K562 (cell line): Measurements from ENCODE around the gene P2RY14. TPM values are rescaled to one million over a fixed set of nuclear protein-coding genes. Genes with fewer than 3 reads are reported as not detected.

ENCODE experiments used
- ATAC-seq: fragments of 200-7000 bp; cut with Tn5 transposase; 3 replicates; pipeline ENCODE4 v1.9.1; 2020; ENCODE audit warnings: moderate library complexity
- BruUV-seq: library from RNA; stranded (reverse); fragments of 400-500 nt; replicated peaks from 2 replicates; lab custom pipeline; 2021; lab: Mats Ljungman, UMichigan
- CTCF ChIA-PET: fragments of 300-600 bp; formaldehyde crosslinking; extraction: SDS; loops from one replicate; lab custom pipeline; 2021; ENCODE audit warnings: low intra/inter-chr PET ratio; lab: Yijun Ruan, JAX
- POLR2A ChIA-PET: fragments of 300-600, 350-650 bp; sonication (Branson Sonifier 250); formaldehyde crosslinking; extraction: SDS; loops from one replicate; lab custom pipeline; 2021; ENCODE audit warnings: antibody characterized with exemption, inconsistent platforms; lab: Yijun Ruan, JAX
- DNase-seq, 4 experiments: peaks; one replicate each; pipeline versions ENCODE4 v3.0.0 to v3.0.0-alpha.2; 2011 to 2018; ENCODE audit warnings: low spot score in 3 of 4, mixed read lengths in 3 of 4; ENCODE audit errors: extremely low read depth in 1 of 4
- FAIRE-seq: peaks from 2 replicates; lab custom pipeline; 2011; peaks lifted over from hg19 to GRCh38; lab: Jason Lieb, UNC
- H2AFZ ChIP-seq: 2 replicates; pipeline ENCODE4 v1.6.0; 2011; ENCODE audit warnings: low read depth, low read length, control low read depth, inconsistent platforms
- H3K27ac ChIP-seq: fragments of 200-600 bp; 3 replicates; pipeline ENCODE4 v1.8.0; 2011; ENCODE audit warnings: low read depth, mild to moderate bottlenecking, control low read depth, inconsistent platforms, low read length, moderate library complexity, mixed read lengths; ENCODE audit errors: extremely low read depth
- H3K27me3 ChIP-seq, 2 experiments: fragments of 300-600 bp in 1 of 2; 2 replicates in 1 of 2; 3 replicates in 1 of 2; pipeline versions ENCODE4 v1.6.0 to v1.8.0; 2011; ENCODE audit warnings: inconsistent platforms in 2 of 2, low read length in 2 of 2, mild to moderate bottlenecking in 1 of 2, mixed read lengths in 1 of 2, moderate library complexity in 1 of 2; ENCODE audit not compliant: control insufficient read depth in 2 of 2, insufficient read depth in 2 of 2
- H3K36me3 ChIP-seq: fragments of 300-600 bp; 3 replicates; pipeline ENCODE4 v1.8.0; 2011; ENCODE audit warnings: mild to moderate bottlenecking, low read length, inconsistent platforms; ENCODE audit not compliant: control insufficient read depth, insufficient read depth
- H3K4me1 ChIP-seq, 2 experiments: fragments of 200-600 bp in 1 of 2; replicated peaks in 1 of 2; 2 replicates in 1 of 2; 3 replicates in 1 of 2; pipeline versions ENCODE4 v1.5.1 to v1.8.0; 2011; ENCODE audit warnings: inconsistent platforms in 2 of 2, low read length in 2 of 2, mild to moderate bottlenecking in 1 of 2, mixed read lengths in 1 of 2, moderate library complexity in 1 of 2; ENCODE audit not compliant: control insufficient read depth in 2 of 2, insufficient read depth in 2 of 2
- H3K4me2 ChIP-seq: 2 replicates; pipeline ENCODE4 v1.6.1; 2011; ENCODE audit warnings: low read length, control low read depth, inconsistent platforms, mixed read lengths; ENCODE audit not compliant: insufficient read depth
- H3K4me3 ChIP-seq: fragments of 200-600 bp; sonication (generic), shearing (Covaris generic); 2 replicates; pipeline ENCODE4 v1.5.1; 2016; ENCODE audit warnings: control low read depth, inconsistent platforms
- H3K79me2 ChIP-seq: fragments of 200-600 bp; 3 replicates; pipeline ENCODE4 v1.8.0; 2011; ENCODE audit warnings: low read length, inconsistent platforms; ENCODE audit not compliant: control insufficient read depth, insufficient read depth
- H3K9ac ChIP-seq, 2 experiments: 2 replicates each; pipeline versions ENCODE4 v1.6.0 to v1.6.1; 2011; ENCODE audit warnings: low read depth in 2 of 2, low read length in 2 of 2, control low read depth in 1 of 2, inconsistent platforms in 1 of 2, mild to moderate bottlenecking in 1 of 2, mixed read lengths in 1 of 2; ENCODE audit not compliant: insufficient read depth in 1 of 2
- H3K9me1 ChIP-seq: one replicate; pipeline ENCODE4 v1.6.0; 2011; ENCODE audit warnings: inconsistent platforms, mild to moderate bottlenecking, low read length, moderate library complexity; ENCODE audit not compliant: control insufficient read depth, insufficient read depth
- H3K9me3 ChIP-seq: replicated peaks from 2 replicates; pipeline ENCODE4 v1.5.1; 2011; ENCODE audit warnings: low read depth, low read length, inconsistent platforms; ENCODE audit not compliant: control insufficient read depth, insufficient read depth
- H4K20me1 ChIP-seq: replicated peaks from 2 replicates; pipeline ENCODE4 v1.6.1; 2011; ENCODE audit warnings: low read length, inconsistent platforms, mixed read lengths; ENCODE audit not compliant: control insufficient read depth, insufficient read depth
- CHD4 ChIP-seq: fragments of 200-600 bp; sonication (generic); IDR thresholded peaks from 3 replicates; pipeline ENCODE4 v1.6.1; 2012; ENCODE audit warnings: low read depth, mild to moderate bottlenecking, mixed read lengths, low read length, inconsistent platforms; ENCODE audit not compliant: insufficient read depth, insufficient replicate concordance, poor library complexity, severe bottlenecking
- ETV6 ChIP-seq, 3 experiments: fragments of 150-350 bp in 1 of 3; sonication (generic) in 1 of 3; formaldehyde crosslinking in 1 of 3; IDR thresholded peaks; 2 replicates each; pipeline versions ENCODE4 v1.6.1 to v1.8.0; 2014 to 2022; ENCODE audit warnings: borderline replicate concordance in 2 of 3, low read depth in 2 of 3, antibody characterized with exemption in 1 of 3, low read length in 1 of 3, mild to moderate bottlenecking in 1 of 3, missing genetic modification reagents in 1 of 3
- ILK ChIP-seq: fragments of 450-650 bp; IDR thresholded peaks from 2 replicates; pipeline ENCODE4 v1.6.1; 2016; ENCODE audit warnings: missing genetic modification characterization, low read depth, mild to moderate bottlenecking, missing compliant biosample characterization, moderate library complexity, borderline replicate concordance
- MYNN ChIP-seq, 2 experiments: sonication (generic); formaldehyde crosslinking in 1 of 2; IDR thresholded peaks; 2 replicates each; pipeline versions ENCODE4 v1.5.0 to v1.6.1; 2016 to 2020; ENCODE audit warnings: antibody characterized with exemption in 1 of 2, missing genetic modification reagents in 1 of 2
- NCOA1 ChIP-seq: fragments of 450-650 bp; IDR thresholded peaks from 2 replicates; pipeline ENCODE4 v1.6.1; 2016; ENCODE audit warnings: low read depth
- NCOA2 ChIP-seq, 2 experiments: fragments of 450-650 bp; IDR thresholded peaks; 2 replicates each; pipeline ENCODE4 v1.6.1; 2018; ENCODE audit warnings: mild to moderate bottlenecking in 2 of 2, moderate library complexity in 1 of 2; ENCODE audit not compliant: partially characterized antibody in 2 of 2
- PURB ChIP-seq: sonication (generic); formaldehyde crosslinking; IDR thresholded peaks from 2 replicates; pipeline ENCODE4 v1.9.0; 2021; ENCODE audit warnings: low read depth, mild to moderate bottlenecking, missing genetic modification reagents
- RFX7 ChIP-seq: fragments of 250-450 bp; sonication (Bioruptor Pico); IDR thresholded peaks from 2 replicates; pipeline ENCODE4 v1.5.1; 2021; ENCODE audit warnings: mild to moderate bottlenecking
- TBP ChIP-seq: optimal IDR thresholded peaks from 2 replicates; pipeline ENCODE3; 2011; ENCODE audit warnings: low read depth, low read length, improper control_type of control experiment
- TOE1 ChIP-seq, 2 experiments: fragments of 450-650 bp in 1 of 2; sonication (generic) in 1 of 2; formaldehyde crosslinking in 1 of 2; IDR thresholded peaks; 2 replicates each; pipeline versions ENCODE4 v1.7.1 to v1.8.0; 2016 to 2022; ENCODE audit warnings: borderline replicate concordance in 2 of 2, mild to moderate bottlenecking in 2 of 2, antibody characterized with exemption in 1 of 2, inconsistent platforms in 1 of 2, low read depth in 1 of 2, missing genetic modification reagents in 1 of 2, moderate library complexity in 1 of 2
- ZNF764 ChIP-seq: fragments of 250-450 bp; sonication (Bioruptor Pico); IDR thresholded peaks from 2 replicates; pipeline ENCODE4 v1.4.0; 2020; ENCODE audit warnings: low read depth, mild to moderate bottlenecking, moderate library complexity
- WGBS: fragments of 100-300 bp; shearing (Covaris generic); methylation state at CpG from one replicate; pipeline ENCODE4 v1.1.6; 2016; ENCODE audit warnings: low coverage, mixed read lengths; ENCODE audit not compliant: insufficient coverage; ENCODE audit errors: missing lambda C conversion rate; 5-methylcytosine and 5-hydroxymethylcytosine counted together
- in situ Hi-C: fragments of 300-500 bp; cut with MboI; formaldehyde crosslinking; loops from 4 replicates; pipeline ENCODE4 v1.15.0; 2018; ENCODE audit warnings: inconsistent platforms, mixed read lengths
- intact Hi-C: fragments of 100-400 bp; cut with micrococcal nuclease; formaldehyde crosslinking; loops from 2 replicates; pipeline ENCODE4 v1.14.2; 2022
- polyA plus RNA-seq, 8 experiments: library from polyadenylated mRNA; depleted of rRNA in 4 of 8; stranded (reverse) in 5 of 8; unstranded in 3 of 8; fragments of >200 nt; fragmentation: Nextera tagmentation in 2 of 8; fragmentation: Illumina TruSeq in 1 of 8; extraction: Ambion mirVana in 2 of 8; extraction: Trizol in 1 of 8; gene quantifications; 2 replicates each; pipeline versions ENCODE4 v1.2.1 to v1.2.3, GENCODE V29; 2011 to 2014; ENCODE audit warnings: inconsistent platforms in 1 of 8, missing spikeins in 1 of 8
- total RNA-seq, 7 experiments: library from RNA; depleted of rRNA in 6 of 7; stranded (reverse); fragments of >200 nt in 6 of 7; fragmentation: Illumina TruSeq in 2 of 7; extraction: Trizol in 2 of 7; gene quantifications; 2 replicates each; pipeline versions ENCODE4 v1.2.1 to v1.2.3, GENCODE V29; 2011 to 2021; ENCODE audit warnings: low replicate concordance in 1 of 7
- TF ChIP-seq, protein P1 (sequence below): IDR thresholded peaks from 2 replicates; pipeline ENCODE4 v1.6.1; 2016; ENCODE audit warnings: missing genetic modification characterization, missing compliant biosample characterization
- TF ChIP-seq, protein P2 (sequence below), 3 experiments: fragments of 200-800 bp in 1 of 3; sonication (Bioruptor generic) in 1 of 3; sonication (generic) in 1 of 3; formaldehyde crosslinking in 1 of 3; IDR thresholded peaks; 2 replicates each; pipeline versions ENCODE4 v1.6.1 to v1.8.0; 2016 to 2022; ENCODE audit warnings: mild to moderate bottlenecking in 2 of 3, missing compliant biosample characterization in 2 of 3, missing genetic modification characterization in 2 of 3, missing genetic modification reagents in 1 of 3

The P2RY14 gene
- total and polyA plus RNA-seq, 9 of the 15 experiments (the other 6 are each of a cell fraction or from before 2014, with no cell fraction given): not detected

DNA sequence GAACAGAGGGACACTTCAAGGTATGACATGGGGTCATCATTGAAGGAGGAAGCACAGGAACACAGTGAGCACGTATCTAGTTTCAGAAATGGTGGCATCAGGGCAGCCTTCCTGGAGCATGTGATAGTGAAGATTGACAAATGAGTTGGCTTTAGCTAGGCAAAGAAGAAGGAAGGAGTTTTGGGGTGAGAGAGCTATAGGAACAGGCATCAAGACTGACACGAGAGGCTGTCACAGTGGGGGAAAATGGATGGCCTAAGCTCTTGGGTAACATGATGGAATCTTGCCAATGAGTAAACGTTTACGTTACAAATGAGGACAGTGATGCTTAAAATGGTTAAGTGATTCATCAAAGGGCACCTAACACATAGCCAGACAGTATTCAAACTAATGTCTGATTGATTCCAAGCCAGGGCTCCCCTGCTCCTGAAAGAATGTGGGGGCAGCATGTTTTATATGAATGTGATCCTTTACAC, 52.2 kb downstream of the P2RY14 start:
- no peak for ATAC-seq
- no peak overlapping the region for H3K27ac ChIP-seq
- CTCF ChIA-PET: no interaction called here
- WGBS: 0% methylated on average over 4 of the region's 4 CpGs
- POLR2A ChIA-PET: interaction anchor here (0.8 kb wide), 1 partner anchor 69 kb away, joined by 4 read pairs; no protein-coding TSS in a partner anchor
- FAIRE-seq: no peak
- TF ChIP-seq NCOA1 (no peak), ETV6 (IDR thresholded peaks at IDR 0.05; ENCODE audit: borderline replicate concordance in 1 of 2, low read depth in 2 of 2, low read length in 1 of 2) (no peak), ETV6 (CRISPR knock-in tag; IDR thresholded peaks at IDR 0.05; ENCODE audit: borderline replicate concordance) (no peak), ILK (tag) (no peak), TBP (no peak), ZNF764 (CRISPR knock-in tag) (no peak), CHD4 (no peak), RFX7 (CRISPR knock-in tag) (no peak), MYNN (IDR thresholded peaks at IDR 0.05) (no peak), MYNN (CRISPR knock-in tag; IDR thresholded peaks at IDR 0.05) (no peak), PURB (CRISPR knock-in tag) (no peak), NCOA2 (IDR thresholded peaks at IDR 0.05; ENCODE audit: partially characterized antibody in 2 of 2) (no peak), TOE1 (IDR thresholded peaks at IDR 0.05; ENCODE audit: borderline replicate concordance) (no peak), TOE1 (CRISPR knock-in tag; IDR thresholded peaks at IDR 0.05; ENCODE audit: borderline replicate concordance, low read depth) (no peak)
- TF ChIP-seq, protein P1, sequence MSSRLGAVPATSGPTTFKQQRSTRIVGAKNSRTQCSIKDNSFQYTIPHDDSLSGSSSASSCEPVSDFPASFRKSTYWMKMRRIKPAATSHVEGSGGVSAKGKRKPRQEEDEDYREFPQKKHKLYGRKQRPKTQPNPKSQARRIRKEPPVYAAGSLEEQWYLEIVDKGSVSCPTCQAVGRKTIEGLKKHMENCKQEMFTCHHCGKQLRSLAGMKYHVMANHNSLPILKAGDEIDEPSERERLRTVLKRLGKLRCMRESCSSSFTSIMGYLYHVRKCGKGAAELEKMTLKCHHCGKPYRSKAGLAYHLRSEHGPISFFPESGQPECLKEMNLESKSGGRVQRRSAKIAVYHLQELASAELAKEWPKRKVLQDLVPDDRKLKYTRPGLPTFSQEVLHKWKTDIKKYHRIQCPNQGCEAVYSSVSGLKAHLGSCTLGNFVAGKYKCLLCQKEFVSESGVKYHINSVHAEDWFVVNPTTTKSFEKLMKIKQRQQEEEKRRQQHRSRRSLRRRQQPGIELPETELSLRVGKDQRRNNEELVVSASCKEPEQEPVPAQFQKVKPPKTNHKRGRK (tag): no peak
- TF ChIP-seq, protein P2, sequence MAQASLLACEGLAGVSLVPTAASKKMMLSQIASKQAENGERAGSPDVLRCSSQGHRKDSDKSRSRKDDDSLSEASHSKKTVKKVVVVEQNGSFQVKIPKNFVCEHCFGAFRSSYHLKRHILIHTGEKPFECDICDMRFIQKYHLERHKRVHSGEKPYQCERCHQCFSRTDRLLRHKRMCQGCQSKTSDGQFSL (CRISPR knock-in tag; IDR thresholded peaks at IDR 0.05): no peak
- TF ChIP-seq, protein P2 (tag; IDR thresholded peaks at IDR 0.05): no peak
- TF ChIP-seq, all 486 proteins: peak for 0
- Histone ChIP-seq H3K4me3 (no peak overlapping the region), H3K79me2 (no peaks in the 10 kb centered on the region), H3K9me1 (peaks cover 3% of the 10 kb centered on the region), H2AFZ (no peak overlapping the region), H3K27me3 (peaks cover 5 to 7% of the 10 kb centered on the region in 2 experiments; a peak in 4 of 5 replicates), H3K9me3 (no peaks in the 10 kb centered on the region), H3K4me2 (no peak overlapping the region), H4K20me1 (no peaks in the 10 kb centered on the region), H3K36me3 (no peaks in the 10 kb centered on the region), H3K9ac (no peak overlapping the region), H3K4me1 (no peaks in the 10 kb centered on the region)
- in situ Hi-C loops: loop anchor here (25.0 kb wide), 1 partner anchor 611 kb away; no protein-coding TSS in a partner anchor
- BruUV-seq: no TSS peak
- DNase-seq: no peak
- intact Hi-C loops: loop anchor here (2.0 kb wide), 3 partner anchors 57 to 693 kb away; no protein-coding TSS in a partner anchor
